IPS-18a (cell line): ENCODE data around the gene CPNE4.

ENCODE experiments used
- H3K27ac ChIP-seq: one replicate; pipeline ENCODE4 v1.5.1; 2013; ENCODE audit warnings: low read length
- H3K27me3 ChIP-seq: one replicate; pipeline ENCODE4 v1.6.1; 2013; ENCODE audit warnings: mild to moderate bottlenecking, low read length; ENCODE audit not compliant: control insufficient read depth, insufficient read depth
- H3K36me3 ChIP-seq: one replicate; pipeline ENCODE4 v1.6.1; 2013; ENCODE audit warnings: low read depth, low read length; ENCODE audit not compliant: control insufficient read depth
- H3K4me1 ChIP-seq: one replicate; pipeline ENCODE4 v1.6.1; 2013; ENCODE audit warnings: low read depth, low read length; ENCODE audit not compliant: control insufficient read depth
- H3K4me3 ChIP-seq: one replicate; pipeline ENCODE4 v1.5.1; 2013; ENCODE audit warnings: low read length
- H3K9ac ChIP-seq: one replicate; pipeline ENCODE4 v1.6.1; 2013; ENCODE audit warnings: mild to moderate bottlenecking, low read length, moderate library complexity
- H3K9me3 ChIP-seq: one replicate; pipeline ENCODE4 v1.6.1; 2013; ENCODE audit warnings: low read depth, low read length; ENCODE audit not compliant: control insufficient read depth

CPNE4 gene

GRCh38 chr3:131688370-131688769 lies 346.4 kb downstream of the CPNE4 start:
- no peaks in the 10 kb centered on the region for H3K9me3 ChIP-seq
- no peaks in the 10 kb centered on the region for H3K4me1 ChIP-seq
- H3K9ac ChIP-seq = no peak overlapping the region
- no peak overlapping the region for H3K4me3 ChIP-seq
- no peak overlapping the region for H3K27ac ChIP-seq
- no peaks in the 10 kb centered on the region for H3K36me3 ChIP-seq
- no peaks in the 10 kb centered on the region for H3K27me3 ChIP-seq

GRCh38 chr3:131669600-131669999 lies 365.2 kb downstream of the CPNE4 start:
- Histone ChIP-seq H3K4me1 (peaks cover 16% of the 10 kb centered on the region), H3K27ac (no peak overlapping the region), H3K27me3 (no peaks in the 10 kb centered on the region), H3K4me3 (peak overlapping the region; percentile 19), H3K36me3 (no peaks in the 10 kb centered on the region), H3K9me3 (no peaks in the 10 kb centered on the region), H3K9ac (no peak overlapping the region)

- Histone ChIP-seq H3K4me3 (no peak overlapping the region), H3K36me3 (no peaks in the 10 kb centered on the region), H3K9ac (no peak overlapping the region), H3K27me3 (no peaks in the 10 kb centered on the region), H3K27ac (no peak overlapping the region), H3K4me1 (no peaks in the 10 kb centered on the region), H3K9me3 (no peaks in the 10 kb centered on the region)
These were observed 376.0 kb downstream of the CPNE4 start for GRCh38 chr3:131658771-131659170.

GRCh38 chr3:131658115-131658514 lies 376.7 kb downstream of the CPNE4 start:
- Histone ChIP-seq H3K9me3 (no peaks in the 10 kb centered on the region), H3K4me3 (no peak overlapping the region), H3K9ac (no peak overlapping the region), H3K4me1 (no peaks in the 10 kb centered on the region), H3K27me3 (no peaks in the 10 kb centered on the region), H3K36me3 (no peaks in the 10 kb centered on the region), H3K27ac (no peak overlapping the region)

- Histone ChIP-seq H3K9ac (no peak overlapping the region), H3K4me3 (no peak overlapping the region), H3K4me1 (no peaks in the 10 kb centered on the region), H3K27ac (no peak overlapping the region), H3K9me3 (no peaks in the 10 kb centered on the region), H3K36me3 (no peaks in the 10 kb centered on the region), H3K27me3 (no peaks in the 10 kb centered on the region)
These were observed 379.6 kb downstream of the CPNE4 start for GRCh38 chr3:131655070-131655690.

- no peaks in the 10 kb centered on the region for H3K4me1 ChIP-seq
- H3K4me3 ChIP-seq = no peak overlapping the region
- H3K9ac ChIP-seq = no peak overlapping the region
- no peaks in the 10 kb centered on the region for H3K36me3 ChIP-seq
- no peaks in the 10 kb centered on the region for H3K9me3 ChIP-seq
- no peak overlapping the region for H3K27ac ChIP-seq
- H3K27me3 ChIP-seq = no peaks in the 10 kb centered on the region
These were observed 389.2 kb downstream of the CPNE4 start for GRCh38 chr3:131645638-131646037.

- no peaks in the 10 kb centered on the region for H3K36me3 ChIP-seq
- no peaks in the 10 kb centered on the region for H3K4me1 ChIP-seq
- no peaks in the 10 kb centered on the region for H3K9me3 ChIP-seq
- H3K27ac ChIP-seq = no peak overlapping the region
- no peak overlapping the region for H3K9ac ChIP-seq
- H3K27me3 ChIP-seq = no peaks in the 10 kb centered on the region
- no peak overlapping the region for H3K4me3 ChIP-seq
These were observed 398.5 kb downstream of the CPNE4 start for GRCh38 chr3:131636266-131636775.

GRCh38 chr3:131630807-131631206 lies 404.0 kb downstream of the CPNE4 start:
- Histone ChIP-seq H3K9ac (no peak overlapping the region), H3K36me3 (no peaks in the 10 kb centered on the region), H3K4me1 (no peaks in the 10 kb centered on the region), H3K9me3 (no peaks in the 10 kb centered on the region), H3K27ac (no peak overlapping the region), H3K27me3 (no peaks in the 10 kb centered on the region), H3K4me3 (no peak overlapping the region)

GRCh38 chr3:131630097-131630496 lies 404.7 kb downstream of the CPNE4 start:
- no peak overlapping the region for H3K9ac ChIP-seq
- H3K27me3 ChIP-seq = no peaks in the 10 kb centered on the region
- H3K4me1 ChIP-seq = no peaks in the 10 kb centered on the region
- H3K9me3 ChIP-seq = no peaks in the 10 kb centered on the region
- no peak overlapping the region for H3K4me3 ChIP-seq
- no peaks in the 10 kb centered on the region for H3K36me3 ChIP-seq
- no peak overlapping the region for H3K27ac ChIP-seq

- Histone ChIP-seq H3K4me3 (no peak overlapping the region), H3K4me1 (peaks cover 10% of the 10 kb centered on the region), H3K36me3 (no peaks in the 10 kb centered on the region), H3K9ac (no peak overlapping the region), H3K27ac (no peak overlapping the region), H3K27me3 (no peaks in the 10 kb centered on the region), H3K9me3 (no peaks in the 10 kb centered on the region)
These were observed 411.4 kb downstream of the CPNE4 start for GRCh38 chr3:131623431-131623830.

GRCh38 chr3:131622726-131623125 lies 412.1 kb downstream of the CPNE4 start:
- no peak overlapping the region for H3K4me3 ChIP-seq
- no peak overlapping the region for H3K9ac ChIP-seq
- H3K27ac ChIP-seq = no peak overlapping the region
- no peaks in the 10 kb centered on the region for H3K27me3 ChIP-seq
- no peaks in the 10 kb centered on the region for H3K9me3 ChIP-seq
- H3K4me1 ChIP-seq = peaks cover 10% of the 10 kb centered on the region
- no peaks in the 10 kb centered on the region for H3K36me3 ChIP-seq

GRCh38 chr3:131620977-131621376 lies 413.8 kb downstream of the CPNE4 start:
- Histone ChIP-seq H3K9ac (no peak overlapping the region), H3K27me3 (no peaks in the 10 kb centered on the region), H3K27ac (no peak overlapping the region), H3K4me3 (no peak overlapping the region), H3K36me3 (no peaks in the 10 kb centered on the region), H3K9me3 (no peaks in the 10 kb centered on the region), H3K4me1 (peaks cover 10% of the 10 kb centered on the region)
